GM18505 (cell line): ENCODE measurements around the gene ASB16.
"Not testable (repeated sequence)": the region's sequence is repeated elsewhere in the genome, so short reads cannot be mapped to it uniquely, and the experiment has no call there.

Source experiments
- ATAC-seq: cut with Tn5 transposase; IDR thresholded peaks from one replicate; pipeline ENCODE4 v1.9.1; 2021; ENCODE audit not compliant: unreplicated experiment
- POLR2A ChIP-seq: IDR thresholded peaks from 4 replicates; pipeline ENCODE4 v1.6.1; 2011; ENCODE audit warnings: borderline replicate concordance; ENCODE audit not compliant: insufficient read depth, insufficient read length; ENCODE audit errors: extremely low read depth

ASB16 gene

GRCh38 chr17:44134752-44135568 is 35.5 kb upstream of the ASB16 start:
- ATAC-seq = no peak
- no peak for TF ChIP-seq POLR2A

- no peak for ATAC-seq
- no peak for TF ChIP-seq POLR2A
Measured at GRCh38 chr17:44137891-44138709, 32.4 kb upstream of the ASB16 start.

GRCh38 chr17:44143921-44144320 is 26.6 kb upstream of the ASB16 start:
- ATAC-seq = not testable (repeated sequence)

- no peak for ATAC-seq
- TF ChIP-seq POLR2A = no peak
Measured at GRCh38 chr17:44144966-44145739, 25.4 kb upstream of the ASB16 start.

- TF ChIP-seq POLR2A = no peak
- no peak for ATAC-seq
Measured at GRCh38 chr17:44146375-44147346, 23.8 kb upstream of the ASB16 start.

GRCh38 chr17:44147812-44148211 is 22.7 kb upstream of the ASB16 start:
- no peak for ATAC-seq
- TF ChIP-seq POLR2A = no peak

- ATAC-seq = not testable (repeated sequence)
Measured at GRCh38 chr17:44149066-44149465, 21.4 kb upstream of the ASB16 start.

GRCh38 chr17:44149750-44150329 is 20.7 kb upstream of the ASB16 start:
- TF ChIP-seq POLR2A = no peak
- ATAC-seq = no peak

- ATAC-seq = no peak
- no peak for TF ChIP-seq POLR2A
Measured at GRCh38 chr17:44152875-44153274, 17.6 kb upstream of the ASB16 start.

GRCh38 chr17:44155488-44155887 is 15.0 kb upstream of the ASB16 start:
- ATAC-seq = no peak
- no peak for TF ChIP-seq POLR2A

GRCh38 chr17:44159519-44160210 is 10.8 kb upstream of the ASB16 start:
- no peak for ATAC-seq

GRCh38 chr17:44164476-44164875 is 6.0 kb upstream of the ASB16 start:
- no peak for ATAC-seq

More at GRCh38 chr17:44159519-44160210, 10.8 kb upstream of the ASB16 start:
- TF ChIP-seq POLR2A = no peak

More at GRCh38 chr17:44164476-44164875, 6.0 kb upstream of the ASB16 start:
- no peak for TF ChIP-seq POLR2A
